ENCODE results near the gene TNS4. TPM values are rescaled to one million over a fixed set of nuclear protein-coding genes. Genes with fewer than 3 reads are reported as not detected.
"Not testable (repeated sequence)": the region's sequence is repeated elsewhere in the genome, so short reads cannot be mapped to it uniquely, and the experiment has no call there.

The TNS4 gene
- polyA plus RNA-seq, 2 of the 4 experiments (the other 2 are of a cell fraction) = 24.2 to 73.5 TPM

DNA sequence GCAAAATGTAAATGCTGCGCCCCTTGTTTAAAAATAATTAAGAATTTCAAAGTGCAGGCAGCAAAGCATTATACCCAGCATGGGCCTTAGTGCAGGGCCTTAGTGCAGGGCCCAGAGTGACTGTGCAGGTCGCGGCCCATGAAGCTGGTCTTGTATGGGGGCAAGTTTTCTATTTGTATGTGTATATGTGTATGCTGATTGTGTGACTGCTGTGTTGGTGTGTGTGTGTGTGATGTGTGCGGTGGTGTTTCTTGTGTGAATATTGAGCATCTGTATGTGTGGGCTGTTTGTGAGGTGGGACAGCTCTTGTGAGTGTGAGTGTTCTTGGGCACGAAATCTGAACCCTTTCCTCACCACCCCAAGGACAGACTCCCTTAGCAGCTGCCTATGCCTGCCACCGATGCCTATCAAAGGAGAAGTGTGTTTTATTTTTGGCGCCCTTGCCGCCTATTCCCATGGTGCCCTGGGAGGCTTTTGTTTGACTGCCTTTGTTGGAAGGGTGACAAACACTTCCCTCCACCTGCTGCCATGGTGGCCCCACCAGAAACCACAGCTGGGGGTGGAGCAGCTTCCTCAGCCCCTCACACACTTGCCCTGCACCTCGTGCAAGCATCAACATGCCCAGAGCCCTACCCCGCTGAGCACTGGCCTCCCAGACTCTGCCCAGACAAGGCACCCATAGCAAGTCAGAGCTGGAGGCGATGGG is 45.8 kb upstream of the TNS4 start (continued):
- TF ChIP-seq RCOR1 (IDR thresholded peaks at IDR 0.05; ENCODE audit: low read depth, low read length) (no peak), HOXB5 (CRISPR knock-in tag; IDR thresholded peaks at IDR 0.05) (peak; percentile 72; the same call in 1 of the 2 replicates), FOSL2 (IDR thresholded peaks at IDR 0.05) (no peak), FOSL2 (CRISPR knock-in tag; IDR thresholded peaks at IDR 0.05) (no peak), CTCF (IDR thresholded peaks at IDR 0.05) (no peak), HDAC2 (IDR thresholded peaks at IDR 0.05) (no peak), EHMT2 (IDR thresholded peaks at IDR 0.05; ENCODE audit: low read depth) (no peak), CHD4 (IDR thresholded peaks at IDR 0.05; ENCODE audit: borderline replicate concordance) (no peak), SMC3 (IDR thresholded peaks at IDR 0.05) (no peak), PHF8 (IDR thresholded peaks at IDR 0.05; ENCODE audit: borderline replicate concordance, low read depth) (no peak), NPAS2 (CRISPR knock-in tag; IDR thresholded peaks at IDR 0.05; ENCODE audit: borderline replicate concordance) (no peak)
- TF ChIP-seq, protein P1, sequence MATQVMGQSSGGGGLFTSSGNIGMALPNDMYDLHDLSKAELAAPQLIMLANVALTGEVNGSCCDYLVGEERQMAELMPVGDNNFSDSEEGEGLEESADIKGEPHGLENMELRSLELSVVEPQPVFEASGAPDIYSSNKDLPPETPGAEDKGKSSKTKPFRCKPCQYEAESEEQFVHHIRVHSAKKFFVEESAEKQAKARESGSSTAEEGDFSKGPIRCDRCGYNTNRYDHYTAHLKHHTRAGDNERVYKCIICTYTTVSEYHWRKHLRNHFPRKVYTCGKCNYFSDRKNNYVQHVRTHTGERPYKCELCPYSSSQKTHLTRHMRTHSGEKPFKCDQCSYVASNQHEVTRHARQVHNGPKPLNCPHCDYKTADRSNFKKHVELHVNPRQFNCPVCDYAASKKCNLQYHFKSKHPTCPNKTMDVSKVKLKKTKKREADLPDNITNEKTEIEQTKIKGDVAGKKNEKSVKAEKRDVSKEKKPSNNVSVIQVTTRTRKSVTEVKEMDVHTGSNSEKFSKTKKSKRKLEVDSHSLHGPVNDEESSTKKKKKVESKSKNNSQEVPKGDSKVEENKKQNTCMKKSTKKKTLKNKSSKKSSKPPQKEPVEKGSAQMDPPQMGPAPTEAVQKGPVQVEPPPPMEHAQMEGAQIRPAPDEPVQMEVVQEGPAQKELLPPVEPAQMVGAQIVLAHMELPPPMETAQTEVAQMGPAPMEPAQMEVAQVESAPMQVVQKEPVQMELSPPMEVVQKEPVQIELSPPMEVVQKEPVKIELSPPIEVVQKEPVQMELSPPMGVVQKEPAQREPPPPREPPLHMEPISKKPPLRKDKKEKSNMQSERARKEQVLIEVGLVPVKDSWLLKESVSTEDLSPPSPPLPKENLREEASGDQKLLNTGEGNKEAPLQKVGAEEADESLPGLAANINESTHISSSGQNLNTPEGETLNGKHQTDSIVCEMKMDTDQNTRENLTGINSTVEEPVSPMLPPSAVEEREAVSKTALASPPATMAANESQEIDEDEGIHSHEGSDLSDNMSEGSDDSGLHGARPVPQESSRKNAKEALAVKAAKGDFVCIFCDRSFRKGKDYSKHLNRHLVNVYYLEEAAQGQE (IDR thresholded peaks at IDR 0.05) = no peak
- TF ChIP-seq, protein P2, sequence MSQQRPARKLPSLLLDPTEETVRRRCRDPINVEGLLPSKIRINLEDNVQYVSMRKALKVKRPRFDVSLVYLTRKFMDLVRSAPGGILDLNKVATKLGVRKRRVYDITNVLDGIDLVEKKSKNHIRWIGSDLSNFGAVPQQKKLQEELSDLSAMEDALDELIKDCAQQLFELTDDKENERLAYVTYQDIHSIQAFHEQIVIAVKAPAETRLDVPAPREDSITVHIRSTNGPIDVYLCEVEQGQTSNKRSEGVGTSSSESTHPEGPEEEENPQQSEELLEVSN (IDR thresholded peaks at IDR 0.05; ENCODE audit: borderline replicate concordance, low read depth) = no peak
- TF ChIP-seq, protein P3, sequence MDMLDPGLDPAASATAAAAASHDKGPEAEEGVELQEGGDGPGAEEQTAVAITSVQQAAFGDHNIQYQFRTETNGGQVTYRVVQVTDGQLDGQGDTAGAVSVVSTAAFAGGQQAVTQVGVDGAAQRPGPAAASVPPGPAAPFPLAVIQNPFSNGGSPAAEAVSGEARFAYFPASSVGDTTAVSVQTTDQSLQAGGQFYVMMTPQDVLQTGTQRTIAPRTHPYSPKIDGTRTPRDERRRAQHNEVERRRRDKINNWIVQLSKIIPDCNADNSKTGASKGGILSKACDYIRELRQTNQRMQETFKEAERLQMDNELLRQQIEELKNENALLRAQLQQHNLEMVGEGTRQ (IDR thresholded peaks at IDR 0.05) = no peak
- TF ChIP-seq, protein P4, sequence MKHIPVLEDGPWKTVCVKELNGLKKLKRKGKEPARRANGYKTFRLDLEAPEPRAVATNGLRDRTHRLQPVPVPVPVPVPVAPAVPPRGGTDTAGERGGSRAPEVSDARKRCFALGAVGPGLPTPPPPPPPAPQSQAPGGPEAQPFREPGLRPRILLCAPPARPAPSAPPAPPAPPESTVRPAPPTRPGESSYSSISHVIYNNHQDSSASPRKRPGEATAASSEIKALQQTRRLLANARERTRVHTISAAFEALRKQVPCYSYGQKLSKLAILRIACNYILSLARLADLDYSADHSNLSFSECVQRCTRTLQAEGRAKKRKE (CRISPR knock-in tag; IDR thresholded peaks at IDR 0.05; ENCODE audit: low read depth) = 0 out of 2 replicates have a peak, but pooled peaks have one; percentile 28
- TF ChIP-seq, protein P5, sequence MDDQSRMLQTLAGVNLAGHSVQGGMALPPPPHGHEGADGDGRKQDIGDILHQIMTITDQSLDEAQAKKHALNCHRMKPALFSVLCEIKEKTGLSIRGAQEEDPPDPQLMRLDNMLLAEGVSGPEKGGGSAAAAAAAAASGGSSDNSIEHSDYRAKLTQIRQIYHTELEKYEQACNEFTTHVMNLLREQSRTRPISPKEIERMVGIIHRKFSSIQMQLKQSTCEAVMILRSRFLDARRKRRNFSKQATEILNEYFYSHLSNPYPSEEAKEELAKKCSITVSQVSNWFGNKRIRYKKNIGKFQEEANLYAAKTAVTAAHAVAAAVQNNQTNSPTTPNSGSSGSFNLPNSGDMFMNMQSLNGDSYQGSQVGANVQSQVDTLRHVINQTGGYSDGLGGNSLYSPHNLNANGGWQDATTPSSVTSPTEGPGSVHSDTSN (IDR thresholded peaks at IDR 0.05) = no peak

DNA sequence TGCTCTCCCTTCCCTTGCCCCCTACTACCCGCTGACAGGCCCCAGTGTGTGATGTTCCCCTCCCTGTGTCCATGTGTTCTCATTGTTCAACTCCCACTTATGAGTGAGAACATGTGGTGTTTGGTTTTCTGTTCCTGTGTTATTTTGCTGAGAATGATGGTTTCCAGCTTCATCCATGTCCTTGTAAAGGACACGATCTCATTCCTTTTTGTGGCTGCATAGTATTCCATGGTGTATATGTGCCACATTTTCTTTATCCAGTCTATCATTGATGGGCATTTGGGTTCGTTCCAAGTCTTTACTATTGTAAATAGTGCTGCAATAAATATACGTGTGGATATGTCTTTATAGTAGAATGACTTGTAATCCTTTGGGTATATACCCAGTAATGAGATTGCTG is 45.1 kb upstream of the TNS4 start:
- H3K9me3 ChIP-seq; H3K4me2 ChIP-seq; FAIRE-seq; H3K4me3 ChIP-seq; DNase-seq (ENCODE audit: low read depth in 1 of 2, low spot score in 1 of 2); ATAC-seq: not testable (repeated sequence)
- peak; percentile 44; the same call in 1 of the 2 replicates for TF ChIP-seq KDM1A (IDR thresholded peaks at IDR 0.05; ENCODE audit: low read depth)
- TF ChIP-seq HDAC2 (IDR thresholded peaks at IDR 0.05) = 0 out of 2 replicates have a peak, but pooled peaks have one; percentile 17
- TF ChIP-seq FOSB (CRISPR knock-in tag; IDR thresholded peaks at IDR 0.05) = 0 out of 2 replicates have a peak, but pooled peaks have one; percentile 15
- POLR2A ChIA-PET = interaction anchor here (3.5 kb wide), 1 partner anchor 61 kb away, joined by 25 read pairs; no protein-coding TSS in a partner anchor
- Histone ChIP-seq H3K4me1 (peaks cover 83% of the 10 kb centered on the region), H3K27ac (peak overlapping the region; percentile 95 to 99)
- CTCF ChIA-PET = interaction anchor here (26.0 to 36.6 kb wide), 2 partner anchors 7 to 12 kb away, joined by 1144 read pairs; partner anchors contain the start of gene CCR7
- WGBS (ENCODE audit: missing lambda C conversion rate) = 87% methylated on average over 4 of the region's 4 CpGs
